Endodermal cell (in vitro differentiated cells): ENCODE data around the gene IGF2. TPM values are rescaled to one million over a fixed set of nuclear protein-coding genes. Genes with fewer than 3 reads are reported as not detected.

Experiments used
- DNase-seq: peaks from one replicate; pipeline ENCODE4 v3.0.0-alpha.2; 2017
- H3K27ac ChIP-seq: 2 replicates; pipeline ENCODE4 v1.5.1; 2013; ENCODE audit warnings: mild to moderate bottlenecking, low read depth, low read length, moderate library complexity
- H3K27me3 ChIP-seq: 2 replicates; pipeline ENCODE4 v1.6.1; 2013; ENCODE audit warnings: mild to moderate bottlenecking, low read length, moderate library complexity; ENCODE audit not compliant: insufficient read depth, control insufficient read depth, poor library complexity, severe bottlenecking
- H3K36me3 ChIP-seq: 2 replicates; pipeline ENCODE4 v1.7.0; 2013; ENCODE audit warnings: mild to moderate bottlenecking, low read length, moderate library complexity; ENCODE audit not compliant: control insufficient read depth, insufficient read depth
- H3K4me1 ChIP-seq: one replicate; pipeline ENCODE4 v1.7.0; 2013; ENCODE audit warnings: low read length; ENCODE audit not compliant: control insufficient read depth, insufficient read depth
- H3K4me3 ChIP-seq: 2 replicates; pipeline ENCODE4 v1.5.1; 2013; ENCODE audit warnings: mild to moderate bottlenecking, low read length, moderate library complexity
- H3K9ac ChIP-seq: 2 replicates; pipeline ENCODE4 v1.6.1; 2013; ENCODE audit warnings: mild to moderate bottlenecking, low read length, moderate library complexity; ENCODE audit not compliant: poor library complexity, severe bottlenecking; ENCODE audit errors: extremely low read depth
- H3K9me3 ChIP-seq: 2 replicates; pipeline ENCODE4 v1.6.1; 2013; ENCODE audit warnings: mild to moderate bottlenecking, low read length, moderate library complexity; ENCODE audit not compliant: control insufficient read depth
- H3K27ac Mint-ChIP-seq: 2 replicates; pipeline ENCODE4 v1.8.0; 2020; ENCODE audit warnings: mixed read lengths
- H3K27me3 Mint-ChIP-seq: 2 replicates; pipeline ENCODE4 v1.8.0; 2021; ENCODE audit warnings: mild to moderate bottlenecking, mixed read lengths; ENCODE audit not compliant: insufficient read depth
- H3K36me3 Mint-ChIP-seq: 2 replicates; pipeline ENCODE4 v1.8.0; 2020; ENCODE audit warnings: low read depth, mixed read lengths
- H3K4me1 Mint-ChIP-seq: 2 replicates; pipeline ENCODE4 v1.8.0; 2020; ENCODE audit warnings: mixed read lengths
- H3K4me3 Mint-ChIP-seq: 2 replicates; pipeline ENCODE4 v1.8.0; 2020; ENCODE audit warnings: mild to moderate bottlenecking, moderate library complexity, mixed read lengths
- H3K9me3 Mint-ChIP-seq: 2 replicates; pipeline ENCODE4 v1.8.0; 2020; ENCODE audit warnings: mild to moderate bottlenecking, mixed read lengths
- WGBS, 2 experiments: methylation state at CpG; one replicate each; pipeline versions ENCODE4 v1.1.5 to v1.1.7; 2013; ENCODE audit warnings: missing lambda C conversion rate in 2 of 2, mixed read lengths in 1 of 2; ENCODE audit not compliant: insufficient coverage in 1 of 2, insufficient read length in 1 of 2; 5-methylcytosine and 5-hydroxymethylcytosine counted together
- total RNA-seq, 2 donors: library from RNA; stranded (reverse); fragmentation: NEBNext Ultra II Directional in 1 of 2; extraction: Animal tissue kit (Norgen Biotek cat#: 25700) in 1 of 2; gene quantifications; 2 replicates in 1 of 2; 3 replicates in 1 of 2; pipeline ENCODE4 v1.2.1, GENCODE V29; 2021
- TF ChIP-seq, protein P1 (sequence below): fragments of 200-600 bp; sonication (generic); conservative IDR thresholded peaks from 2 replicates; pipeline ENCODE4 v1.5.0; 2021; ENCODE audit warnings: antibody characterized with exemption, mild to moderate bottlenecking

IGF2 gene
- total RNA-seq, 2 donors from 2014 or later = 0.80 to 5.1 TPM

DNA sequence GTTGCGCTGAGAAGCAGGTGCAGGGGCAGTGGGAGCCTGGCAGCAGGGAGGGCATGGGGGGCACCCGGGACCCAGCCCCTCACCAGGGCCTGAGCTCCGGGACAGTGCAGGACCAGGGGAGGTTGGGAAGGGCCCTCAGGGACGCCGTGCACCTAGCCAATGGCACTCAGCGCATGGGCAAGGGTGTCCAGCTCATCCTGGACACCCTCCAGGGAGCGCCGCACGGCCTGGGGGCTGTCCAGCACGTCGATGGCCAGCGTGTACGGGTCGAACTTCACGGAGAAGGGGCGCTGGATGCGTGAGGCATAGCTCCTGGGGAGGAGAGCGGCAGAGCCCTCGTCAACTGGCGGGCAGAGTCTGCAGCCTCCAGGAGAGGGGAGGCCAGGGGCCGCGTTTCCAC lies 24.9 kb upstream of the IGF2 start:
- H3K4me1 ChIP-seq = no peaks in the 10 kb centered on the region
- no peaks in the 10 kb centered on the region for H3K4me1 Mint-ChIP-seq
- H3K36me3 Mint-ChIP-seq = no peaks in the 10 kb centered on the region
- no peaks in the 10 kb centered on the region for H3K9me3 Mint-ChIP-seq
- peaks cover 3% of the 10 kb centered on the region for H3K27me3 Mint-ChIP-seq
- H3K9ac ChIP-seq = no peak overlapping the region
- H3K36me3 ChIP-seq = no peaks in the 10 kb centered on the region
- no peak overlapping the region for H3K4me3 Mint-ChIP-seq
- H3K27ac ChIP-seq = no peak overlapping the region
- H3K9me3 ChIP-seq = no peaks in the 10 kb centered on the region
- no peak for DNase-seq
- H3K27me3 ChIP-seq = no peaks in the 10 kb centered on the region
- H3K27ac Mint-ChIP-seq = no peak overlapping the region
- TF ChIP-seq, protein P1, sequence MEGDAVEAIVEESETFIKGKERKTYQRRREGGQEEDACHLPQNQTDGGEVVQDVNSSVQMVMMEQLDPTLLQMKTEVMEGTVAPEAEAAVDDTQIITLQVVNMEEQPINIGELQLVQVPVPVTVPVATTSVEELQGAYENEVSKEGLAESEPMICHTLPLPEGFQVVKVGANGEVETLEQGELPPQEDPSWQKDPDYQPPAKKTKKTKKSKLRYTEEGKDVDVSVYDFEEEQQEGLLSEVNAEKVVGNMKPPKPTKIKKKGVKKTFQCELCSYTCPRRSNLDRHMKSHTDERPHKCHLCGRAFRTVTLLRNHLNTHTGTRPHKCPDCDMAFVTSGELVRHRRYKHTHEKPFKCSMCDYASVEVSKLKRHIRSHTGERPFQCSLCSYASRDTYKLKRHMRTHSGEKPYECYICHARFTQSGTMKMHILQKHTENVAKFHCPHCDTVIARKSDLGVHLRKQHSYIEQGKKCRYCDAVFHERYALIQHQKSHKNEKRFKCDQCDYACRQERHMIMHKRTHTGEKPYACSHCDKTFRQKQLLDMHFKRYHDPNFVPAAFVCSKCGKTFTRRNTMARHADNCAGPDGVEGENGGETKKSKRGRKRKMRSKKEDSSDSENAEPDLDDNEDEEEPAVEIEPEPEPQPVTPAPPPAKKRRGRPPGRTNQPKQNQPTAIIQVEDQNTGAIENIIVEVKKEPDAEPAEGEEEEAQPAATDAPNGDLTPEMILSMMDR = no peak
- H3K4me3 ChIP-seq = no peak overlapping the region
- WGBS, 2 experiments = 90 to 93% methylated on average over 15 to 22 of the region's 22 CpGs

DNA sequence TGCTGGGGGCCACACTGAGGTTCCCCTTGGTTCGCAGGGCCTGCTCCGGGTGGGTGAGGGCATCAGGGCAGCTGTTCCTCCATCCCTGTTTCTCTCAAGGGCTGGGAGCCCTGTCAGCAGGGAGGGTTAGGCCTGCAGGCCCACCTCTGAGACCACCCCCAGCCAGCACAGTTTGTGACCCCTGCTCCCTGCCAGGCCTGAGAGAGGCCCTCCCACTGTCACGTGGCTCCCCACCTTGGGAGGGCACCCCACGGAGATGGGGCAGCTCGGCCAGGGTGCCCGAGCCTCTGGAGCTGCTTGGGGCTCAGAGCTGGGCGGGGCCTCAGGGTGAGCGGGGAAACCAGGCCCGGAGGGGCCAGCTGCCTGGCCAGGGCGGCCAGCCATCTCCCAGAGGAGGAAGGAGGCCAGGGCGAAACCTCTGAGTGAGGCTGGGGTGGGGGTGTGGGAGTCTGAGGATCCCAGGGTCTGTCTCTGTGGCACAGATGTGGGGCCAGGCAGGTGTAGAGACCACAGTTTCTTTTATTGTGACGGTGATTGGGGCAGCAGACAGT lies 24.3 kb upstream of the IGF2 start:
- TF ChIP-seq, protein P1 = no peak
- no peaks in the 10 kb centered on the region for H3K9me3 Mint-ChIP-seq
- H3K27ac Mint-ChIP-seq = no peak overlapping the region
- Histone ChIP-seq H3K9me3 (no peaks in the 10 kb centered on the region), H3K27me3 (no peaks in the 10 kb centered on the region), H3K27ac (no peak overlapping the region), H3K4me1 (no peaks in the 10 kb centered on the region), H3K36me3 (no peaks in the 10 kb centered on the region), H3K4me3 (no peak overlapping the region), H3K9ac (no peak overlapping the region)
- no peak overlapping the region for H3K4me3 Mint-ChIP-seq
- no peaks in the 10 kb centered on the region for H3K4me1 Mint-ChIP-seq
- WGBS, 2 experiments = 83 to 85% methylated on average over 9 to 12 of the region's 12 CpGs
- no peaks in the 10 kb centered on the region for H3K36me3 Mint-ChIP-seq
- DNase-seq = no peak
- H3K27me3 Mint-ChIP-seq = peaks cover 3% of the 10 kb centered on the region

DNA sequence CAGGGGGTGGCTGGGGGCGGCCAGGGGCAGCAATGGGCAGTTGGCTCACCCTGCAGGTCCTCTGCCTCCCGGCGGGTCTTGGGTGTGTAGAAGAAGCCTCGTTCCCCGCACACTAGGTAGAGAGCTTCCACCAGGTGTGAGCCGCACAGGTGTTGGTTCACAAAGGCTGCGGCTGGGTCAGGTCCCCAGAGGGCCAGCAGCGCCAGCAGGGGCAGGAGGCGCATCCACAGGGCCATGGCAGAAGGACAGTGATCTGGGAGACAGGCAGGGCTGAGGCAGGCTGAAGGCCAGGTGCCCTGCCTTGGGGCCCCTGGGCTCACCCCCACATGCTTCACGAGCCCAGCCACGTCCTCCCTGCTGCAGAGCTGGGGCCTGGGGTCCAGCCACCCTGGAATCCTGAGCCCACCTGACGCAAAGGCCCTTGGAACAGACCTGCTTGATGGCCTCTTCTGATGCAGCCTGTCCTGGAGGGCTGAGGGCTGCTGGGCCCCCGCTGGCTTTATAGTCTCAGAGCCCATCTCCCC lies 21.6 kb upstream of the IGF2 start, which contains the start of gene INS:
INS (minus strand) TSS at position 474 of the 524 bp plus-strand sequence; CDS start at position 236, 238 bp downstream.
- TF ChIP-seq, protein P1 = no peak
- Mint-ChIP-seq H3K36me3 (no peaks in the 10 kb centered on the region), H3K9me3 (no peaks in the 10 kb centered on the region), H3K4me3 (no peak within 1 kb of the TSS), H3K27me3 (no peaks in the 10 kb centered on the region), H3K4me1 (no peaks in the 10 kb centered on the region), H3K27ac (no peak within 1 kb of the TSS)
- no peaks in the 10 kb centered on the region for H3K27me3 ChIP-seq
- WGBS, 2 experiments = 91 to 100% methylated on average over 4 to 13 of the region's 13 CpGs
- DNase-seq = no peak
- no peaks in the 10 kb centered on the region for H3K36me3 ChIP-seq
- no peaks in the 10 kb centered on the region for H3K9me3 ChIP-seq
- H3K4me3 ChIP-seq = no peak within 1 kb of the TSS
- H3K9ac ChIP-seq = no peak within 1 kb of the TSS
- H3K4me1 ChIP-seq = no peaks in the 10 kb centered on the region
- H3K27ac ChIP-seq = no peak within 1 kb of the TSS
